Immature natural killer cell (primary cell): ENCODE measurements around the gene RAD52. TPM values are rescaled to one million over a fixed set of nuclear protein-coding genes. Genes with fewer than 3 reads are reported as not detected.
"Not testable (repeated sequence)": the region's sequence is repeated elsewhere in the genome, so short reads cannot be mapped to it uniquely, and the experiment has no call there.

Experiments
- DNase-seq, 3 donors: peaks; one replicate each; pipeline ENCODE4 v3.0.0; 2022; ENCODE audit warnings: mixed read lengths in 1 of 3
- H3K27ac Mint-ChIP-seq, 6 donors: one replicate each; pipeline ENCODE4 v1.8.0; 2020; ENCODE audit warnings: mixed read lengths in 6 of 6, mild to moderate bottlenecking in 5 of 6, inconsistent platforms in 4 of 6, moderate library complexity in 3 of 6
- H3K27me3 Mint-ChIP-seq, 3 donors: one replicate each; pipeline ENCODE4 v1.8.0; 2020 to 2021; ENCODE audit warnings: low read depth in 3 of 3, mild to moderate bottlenecking in 3 of 3, mixed read lengths in 3 of 3, moderate library complexity in 3 of 3, inconsistent platforms in 1 of 3
- H3K36me3 Mint-ChIP-seq, 3 donors: one replicate each; pipeline ENCODE4 v1.8.0; 2020; ENCODE audit warnings: mixed read lengths in 3 of 3, inconsistent platforms in 2 of 3, mild to moderate bottlenecking in 2 of 3
- H3K4me1 Mint-ChIP-seq, 2 donors: one replicate each; pipeline ENCODE4 v1.8.0; 2020; ENCODE audit warnings: inconsistent platforms in 2 of 2, mild to moderate bottlenecking in 2 of 2, mixed read lengths in 2 of 2, moderate library complexity in 1 of 2
- H3K4me3 Mint-ChIP-seq, 5 donors: one replicate each; pipeline ENCODE4 v1.8.0; 2020; ENCODE audit warnings: mild to moderate bottlenecking in 5 of 5, mixed read lengths in 5 of 5, inconsistent platforms in 3 of 5, moderate library complexity in 3 of 5
- H3K9me3 Mint-ChIP-seq, 6 donors: one replicate each; pipeline ENCODE4 v1.8.0; 2020; ENCODE audit warnings: mild to moderate bottlenecking in 6 of 6, mixed read lengths in 6 of 6, inconsistent platforms in 4 of 6, moderate library complexity in 3 of 6
- polyA plus RNA-seq, 3 donors: library from polyadenylated mRNA; unstranded; fragments of 300-500 nt; fragmentation: Illumina TruSeq; gene quantifications; one replicate each; pipeline ENCODE4 v1.2.3, GENCODE V29; 2021

RAD52 gene
- polyA plus RNA-seq, 3 donors from 2014 or later = 0.11 to 6.0 (median 4.9) TPM

DNA sequence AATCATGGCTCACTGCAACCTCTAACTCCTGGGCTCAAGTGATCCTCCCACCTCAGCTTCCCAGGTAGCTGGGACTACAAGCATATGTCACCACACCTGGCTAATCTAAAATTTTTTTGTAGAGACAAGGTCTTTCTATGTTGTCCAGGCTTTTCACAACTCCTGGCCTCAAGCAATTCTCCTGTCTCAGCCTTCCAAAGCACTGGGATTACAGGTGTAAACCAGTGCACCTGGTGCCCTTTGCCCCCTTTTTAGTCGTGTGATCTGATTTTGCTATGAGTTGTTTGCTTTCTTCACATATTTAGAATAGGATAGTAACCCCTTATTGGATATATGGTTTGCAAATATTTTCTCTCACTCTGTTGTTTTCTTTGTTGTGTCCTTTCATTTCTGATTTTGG lies 1.7 kb upstream of the RAD52 start:
- H3K27ac Mint-ChIP-seq = peak overlapping the region; percentile 3 to 93 (median 29)
- peak overlapping the region in 4 of 5 donors; percentile 5 to 57 (median 14) for H3K4me3 Mint-ChIP-seq
- no peaks in the 10 kb centered on the region for H3K9me3 Mint-ChIP-seq
- peaks cover 23 to 27% of the 10 kb centered on the region in 2 donors for H3K4me1 Mint-ChIP-seq
- H3K27me3 Mint-ChIP-seq = peaks cover 15 to 24% (median 24%) of the 10 kb centered on the region in 3 donors
- DNase-seq = no peak
- H3K36me3 Mint-ChIP-seq = no peaks in the 10 kb centered on the region

DNA sequence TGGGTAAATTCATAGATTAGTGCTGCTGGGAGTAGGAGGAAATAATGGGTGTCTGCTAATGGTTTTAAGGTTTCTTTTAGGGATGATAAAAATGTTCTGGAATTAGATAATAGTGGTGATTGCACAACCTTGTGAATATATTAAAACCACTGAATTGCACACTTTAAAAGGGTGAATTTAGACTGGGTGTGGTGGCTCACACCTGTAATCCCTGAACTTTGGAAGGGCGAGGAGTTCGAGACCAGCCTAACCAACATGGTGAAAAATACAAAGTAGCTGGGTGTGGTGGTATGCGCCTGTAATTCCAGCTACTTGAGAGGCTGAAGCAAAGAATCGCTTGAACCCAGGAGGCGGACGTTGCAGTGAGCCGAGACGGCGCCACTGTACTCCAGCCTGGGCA lies 1.3 kb downstream of the RAD52 start:
- peak overlapping the region; percentile 66 to 98 (median 97) for H3K4me3 Mint-ChIP-seq
- no peaks in the 10 kb centered on the region for H3K9me3 Mint-ChIP-seq
- peaks cover 32 to 41% of the 10 kb centered on the region in 2 donors for H3K4me1 Mint-ChIP-seq
- no peak for DNase-seq
- peaks cover 0 to 6% (median 4%) of the 10 kb centered on the region in 3 donors for H3K36me3 Mint-ChIP-seq
- H3K27ac Mint-ChIP-seq = peak overlapping the region; percentile 11 to 80 (median 70)
- H3K27me3 Mint-ChIP-seq = peaks cover 15 to 24% (median 24%) of the 10 kb centered on the region in 3 donors

DNA sequence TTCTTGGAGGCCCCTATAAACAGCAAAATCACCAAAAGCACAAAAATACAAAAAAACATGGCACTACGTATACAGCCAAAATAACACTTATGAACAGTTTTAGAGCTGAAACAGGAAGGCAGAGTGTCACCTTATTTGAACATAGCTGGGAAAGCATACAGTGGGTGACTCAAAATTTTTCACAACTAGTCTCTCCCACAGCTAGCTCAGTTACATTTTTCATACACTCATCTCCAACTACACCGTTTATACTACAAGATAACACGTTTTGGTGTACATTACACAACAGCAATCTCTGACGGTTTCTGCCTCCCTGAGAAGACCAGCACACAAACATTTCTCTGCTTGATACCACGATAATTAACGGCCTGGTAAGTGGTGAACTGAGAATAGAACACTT lies 2.9 kb downstream of the RAD52 start:
- peaks cover 32 to 41% of the 10 kb centered on the region in 2 donors for H3K4me1 Mint-ChIP-seq
- peaks cover 15 to 24% (median 24%) of the 10 kb centered on the region in 3 donors for H3K27me3 Mint-ChIP-seq
- H3K4me3 Mint-ChIP-seq = peak overlapping the region in 3 of 5 donors; percentile 3 to 18 (median 12)

DNA sequence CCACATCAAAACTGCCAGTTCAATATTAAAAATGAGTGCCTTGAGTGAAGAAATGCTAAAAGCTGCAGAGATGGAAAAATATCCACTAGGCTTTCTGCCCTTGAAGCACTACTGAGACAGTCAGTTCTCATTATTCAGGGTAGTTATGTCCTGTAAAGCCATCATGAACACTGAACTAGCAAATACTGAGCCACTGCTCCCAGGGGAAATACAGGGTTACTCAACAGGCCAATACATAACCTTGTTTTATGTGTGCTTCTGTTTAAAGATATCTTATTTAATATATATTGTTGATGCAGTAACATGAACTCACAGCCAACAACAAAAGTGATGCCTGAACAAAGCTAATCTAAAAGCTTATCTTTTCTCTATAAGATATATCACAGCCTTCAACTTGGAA lies 3.3 kb downstream of the RAD52 start:
- H3K27me3 Mint-ChIP-seq = peaks cover 15 to 22% (median 22%) of the 10 kb centered on the region in 3 donors
- no peak for DNase-seq
- H3K36me3 Mint-ChIP-seq = peaks cover 0 to 9% (median 6%) of the 10 kb centered on the region in 3 donors
- peak overlapping the region; percentile 1 to 71 (median 61) for H3K27ac Mint-ChIP-seq
- H3K4me3 Mint-ChIP-seq = peak overlapping the region in 2 of 5 donors; percentile 3 to 18
- no peaks in the 10 kb centered on the region for H3K9me3 Mint-ChIP-seq
- H3K4me1 Mint-ChIP-seq = peaks cover 32 to 41% of the 10 kb centered on the region in 2 donors

More for the DNA sequence above, 2.9 kb downstream of the RAD52 start:
- no peaks in the 10 kb centered on the region for H3K9me3 Mint-ChIP-seq
- H3K27ac Mint-ChIP-seq = peak overlapping the region in 5 of 6 donors; percentile 28 to 71 (median 59)
- H3K36me3 Mint-ChIP-seq = peaks cover 0 to 9% (median 6%) of the 10 kb centered on the region in 3 donors
- DNase-seq = no peak

DNA sequence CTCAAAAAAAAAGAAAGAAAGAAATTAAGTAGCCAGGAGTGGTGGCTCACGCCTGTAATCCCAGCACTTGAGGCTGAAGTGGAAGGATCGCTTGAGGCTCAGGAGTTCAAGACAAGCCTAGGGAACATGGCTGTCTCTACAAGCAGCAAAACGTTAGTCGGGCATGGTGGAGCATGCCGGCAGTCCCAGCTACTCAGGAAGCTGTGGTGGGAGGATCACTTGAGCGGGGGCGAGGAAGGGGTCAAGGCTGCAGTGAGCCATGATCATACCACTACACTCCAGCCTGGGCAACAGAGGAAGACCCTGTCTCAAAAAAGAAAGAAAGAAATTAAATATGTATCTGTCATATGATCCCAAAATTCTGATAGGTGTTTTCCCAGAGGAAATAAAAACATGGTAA lies 5.3 kb downstream of the RAD52 start:
- Mint-ChIP-seq H3K27ac (peak overlapping the region in 4 of 6 donors; percentile 37 to 55 (median 50)), H3K4me1 (peaks cover 29 to 35% of the 10 kb centered on the region in 2 donors), H3K36me3 (peaks cover 5 to 15% (median 15%) of the 10 kb centered on the region in 3 donors), H3K4me3 (no peak overlapping the region), H3K27me3 (peaks cover 5 to 6% (median 6%) of the 10 kb centered on the region in 3 donors), H3K9me3 (no peaks in the 10 kb centered on the region)
- DNase-seq = no peak

DNA sequence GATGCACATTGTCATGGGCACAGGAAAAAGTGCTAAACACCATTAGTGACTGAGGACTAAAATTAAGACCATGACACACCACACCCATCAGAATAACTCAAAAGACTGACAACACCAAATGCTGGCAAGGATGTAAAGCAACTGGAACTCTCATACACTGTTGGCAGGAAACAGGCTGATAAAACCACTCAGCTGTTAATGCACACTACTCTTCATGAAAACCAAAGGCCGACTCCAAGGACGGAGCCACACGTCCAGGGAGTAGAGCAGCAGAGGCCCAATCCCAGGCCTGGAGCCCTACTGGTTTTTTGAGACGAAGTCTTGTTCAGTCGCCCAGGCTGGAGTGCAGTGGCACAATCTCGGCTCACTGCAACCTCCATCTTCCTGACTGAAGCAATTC lies 6.4 kb downstream of the RAD52 start:
- H3K27me3 Mint-ChIP-seq = peaks cover 0 to 3% (median 0%) of the 10 kb centered on the region in 3 donors
- no peak overlapping the region for H3K4me3 Mint-ChIP-seq
- peaks cover 23 to 25% of the 10 kb centered on the region in 2 donors for H3K4me1 Mint-ChIP-seq
- peaks cover 9 to 21% (median 19%) of the 10 kb centered on the region in 3 donors for H3K36me3 Mint-ChIP-seq
- H3K27ac Mint-ChIP-seq = peak overlapping the region in 1 of 6 donors; percentile 48
- DNase-seq = no peak
- no peaks in the 10 kb centered on the region for H3K9me3 Mint-ChIP-seq

DNA sequence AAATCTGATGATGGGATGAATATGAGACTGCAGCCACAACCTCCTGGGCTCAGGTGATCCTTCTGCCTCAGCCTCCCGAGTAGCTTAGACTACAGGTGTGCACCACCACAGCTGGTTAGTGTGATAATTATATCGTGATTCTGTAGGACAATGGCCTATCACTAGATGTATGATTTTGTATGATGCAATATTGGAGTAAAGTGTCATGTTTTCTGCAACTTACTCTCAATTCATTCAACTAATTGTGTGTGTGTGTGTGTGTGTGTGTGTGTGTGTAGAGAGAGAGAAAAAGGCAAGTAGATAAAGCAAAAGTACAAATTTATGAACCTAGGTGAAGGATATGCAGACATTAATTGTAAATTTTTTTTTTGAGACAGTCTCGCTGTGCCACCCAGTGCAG lies 10.7 kb downstream of the RAD52 start:
- no peak for DNase-seq
- Mint-ChIP-seq H3K4me1 (peaks cover 0 to 4% of the 10 kb centered on the region in 2 donors), H3K9me3 (no peaks in the 10 kb centered on the region), H3K27me3 (peaks cover 0 to 3% (median 0%) of the 10 kb centered on the region in 3 donors), H3K4me3 (no peak overlapping the region), H3K27ac (peak overlapping the region in 1 of 6 donors; percentile 72), H3K36me3 (peaks cover 12 to 21% (median 17%) of the 10 kb centered on the region in 3 donors)

DNA sequence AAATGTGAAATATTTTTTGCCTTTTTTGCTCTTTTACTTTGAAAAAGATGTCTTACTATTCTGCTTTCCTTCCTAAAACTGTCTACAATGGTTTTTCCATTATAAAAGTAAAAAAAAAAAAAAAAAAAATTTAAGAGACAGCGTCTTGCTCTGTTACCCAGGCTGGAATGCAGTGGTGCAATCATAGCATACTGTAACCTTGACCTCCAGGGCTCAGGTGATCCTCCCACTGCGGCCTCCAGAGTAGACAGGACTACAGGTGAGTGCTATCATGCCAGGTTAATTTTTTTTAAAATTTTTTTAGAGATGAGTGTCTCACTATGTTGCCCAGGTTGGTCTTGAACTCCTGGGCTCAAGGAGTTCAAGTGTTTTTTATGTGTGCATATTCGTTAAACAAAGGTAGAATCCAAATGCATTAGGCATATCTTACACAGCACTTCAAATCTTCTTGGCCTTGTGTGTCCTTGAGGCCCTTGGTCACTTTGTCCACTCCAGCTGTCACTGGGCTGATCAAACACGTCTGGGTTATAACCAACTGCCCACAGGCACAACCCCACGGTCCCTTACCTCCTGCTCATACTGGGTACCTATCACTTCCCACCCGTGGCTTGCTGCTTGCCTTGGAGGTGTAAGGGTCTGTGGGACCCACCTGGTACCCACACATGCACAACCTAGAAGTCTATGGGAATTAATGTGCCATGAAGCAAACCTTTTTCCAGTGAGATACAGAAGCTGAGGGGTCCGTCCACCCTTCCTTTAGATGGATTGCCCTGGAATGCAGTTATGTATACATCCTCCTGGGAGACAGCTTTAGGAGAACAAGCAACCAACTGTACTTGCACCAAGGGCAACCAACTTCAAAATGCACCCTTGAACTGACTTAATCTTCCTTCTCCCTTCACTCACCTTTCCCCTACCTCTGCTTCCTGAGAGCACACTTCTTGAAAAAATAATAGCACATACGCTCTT lies 12.8 kb downstream of the RAD52 start:
- no peak for DNase-seq
- Mint-ChIP-seq H3K9me3 (no peaks in the 10 kb centered on the region), H3K4me3 (no peak overlapping the region), H3K27me3 (peaks cover 0 to 3% (median 1%) of the 10 kb centered on the region in 3 donors), H3K27ac (peak overlapping the region in 3 of 6 donors; percentile 6 to 23 (median 16)), H3K36me3 (peaks cover 16 to 28% (median 19%) of the 10 kb centered on the region in 3 donors), H3K4me1 (peaks cover 0 to 4% of the 10 kb centered on the region in 2 donors)

DNA sequence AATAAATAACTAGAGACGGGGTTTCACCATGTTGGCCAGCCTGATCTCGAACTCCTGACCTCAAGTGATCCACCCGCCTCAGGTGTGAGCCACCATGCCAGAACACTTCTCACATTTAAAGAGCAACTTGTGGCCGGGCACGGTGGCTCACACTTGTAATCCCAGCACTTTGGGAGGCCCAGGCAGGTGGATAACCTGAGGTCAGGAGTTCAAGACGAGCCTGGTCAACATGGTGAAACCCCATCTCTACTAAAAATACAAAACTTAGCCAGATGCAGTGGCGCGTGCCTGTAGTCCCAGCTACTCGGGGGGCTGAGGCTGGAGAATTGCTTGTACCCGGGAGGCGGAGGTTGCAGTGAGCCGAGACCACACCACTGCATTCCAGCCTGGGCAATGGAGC lies 13.6 kb downstream of the RAD52 start:
- not testable (repeated sequence) for H3K27ac Mint-ChIP-seq, H3K27me3 Mint-ChIP-seq, H3K4me3 Mint-ChIP-seq, H3K9me3 Mint-ChIP-seq, H3K4me1 Mint-ChIP-seq, DNase-seq
- peaks cover 14 to 33% (median 24%) of the 10 kb centered on the region in 3 donors for H3K36me3 Mint-ChIP-seq

DNA sequence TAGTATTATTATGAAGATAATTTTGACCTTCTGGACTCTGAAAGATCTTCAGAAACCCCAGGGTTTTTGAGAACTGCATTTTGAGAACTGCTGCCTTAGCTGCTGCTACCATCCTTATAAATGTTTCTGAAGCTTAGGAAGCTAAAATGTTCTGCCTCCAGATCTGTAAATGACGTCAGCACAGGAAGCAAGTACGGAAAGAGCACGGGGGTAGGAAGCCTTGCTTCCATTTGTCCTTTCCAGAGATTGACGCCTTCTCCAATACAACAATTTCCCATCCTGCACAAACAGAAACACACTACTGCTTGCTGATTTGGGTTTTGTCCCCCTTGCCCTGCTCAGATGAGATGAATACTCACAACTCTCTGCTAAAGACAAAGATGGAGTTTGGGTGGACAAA lies 17.9 kb downstream of the RAD52 start:
- DNase-seq = no peak
- Mint-ChIP-seq H3K4me1 (no peaks in the 10 kb centered on the region), H3K4me3 (no peak overlapping the region), H3K36me3 (peaks cover 12 to 33% (median 18%) of the 10 kb centered on the region in 3 donors), H3K9me3 (no peaks in the 10 kb centered on the region), H3K27me3 (peaks cover 0 to 1% (median 0%) of the 10 kb centered on the region in 3 donors), H3K27ac (peak overlapping the region in 2 of 6 donors; percentile 20 to 44)

DNA sequence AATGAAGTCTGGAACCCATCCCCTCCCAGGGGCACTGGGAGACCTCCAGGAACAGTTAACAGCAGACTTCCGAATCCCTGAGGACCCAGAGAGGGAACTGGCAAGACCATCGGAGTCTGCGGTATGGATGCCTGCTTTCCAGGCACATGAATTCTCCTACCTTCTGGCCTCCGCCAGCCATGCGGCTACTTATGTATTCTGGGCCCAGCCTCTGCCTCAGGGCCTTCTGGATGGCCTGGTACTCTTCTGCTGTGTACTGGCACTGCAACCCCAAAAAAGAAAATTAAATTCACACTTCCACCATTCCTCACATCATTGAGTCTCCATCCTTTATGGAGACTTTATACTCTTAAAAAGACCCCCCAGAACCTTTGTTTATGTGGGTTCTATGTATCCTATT lies 18.4 kb downstream of the RAD52 start:
- H3K36me3 Mint-ChIP-seq = peaks cover 14 to 36% (median 18%) of the 10 kb centered on the region in 3 donors
- peaks cover 0 to 1% (median 0%) of the 10 kb centered on the region in 3 donors for H3K27me3 Mint-ChIP-seq
- no peak for DNase-seq
- no peaks in the 10 kb centered on the region for H3K4me1 Mint-ChIP-seq
- H3K9me3 Mint-ChIP-seq = no peaks in the 10 kb centered on the region
- no peak overlapping the region for H3K27ac Mint-ChIP-seq
- no peak overlapping the region for H3K4me3 Mint-ChIP-seq

DNA sequence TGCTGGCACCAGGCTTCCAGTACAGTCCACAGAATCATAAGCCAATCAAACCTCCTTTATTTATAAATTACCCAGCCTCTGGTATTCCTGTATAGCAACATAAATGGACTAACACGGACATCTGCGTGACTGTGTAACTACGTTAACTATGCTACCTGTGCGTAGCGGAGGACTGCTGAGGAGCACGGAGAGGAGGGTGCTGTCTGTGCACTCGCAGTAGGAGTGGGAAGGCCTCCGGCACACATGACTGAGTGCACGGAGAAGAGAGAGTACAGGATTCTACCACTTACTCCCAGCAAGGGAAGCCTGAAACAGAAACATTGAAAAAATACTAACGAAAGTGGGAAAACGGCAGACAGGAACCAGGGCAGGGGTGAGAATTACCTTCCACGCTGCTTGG lies 22.9 kb downstream of the RAD52 start:
- no peak overlapping the region for H3K4me3 Mint-ChIP-seq
- H3K36me3 Mint-ChIP-seq = peaks cover 17 to 48% (median 21%) of the 10 kb centered on the region in 3 donors
- peak overlapping the region in 1 of 6 donors; percentile 49 for H3K27ac Mint-ChIP-seq

DNA sequence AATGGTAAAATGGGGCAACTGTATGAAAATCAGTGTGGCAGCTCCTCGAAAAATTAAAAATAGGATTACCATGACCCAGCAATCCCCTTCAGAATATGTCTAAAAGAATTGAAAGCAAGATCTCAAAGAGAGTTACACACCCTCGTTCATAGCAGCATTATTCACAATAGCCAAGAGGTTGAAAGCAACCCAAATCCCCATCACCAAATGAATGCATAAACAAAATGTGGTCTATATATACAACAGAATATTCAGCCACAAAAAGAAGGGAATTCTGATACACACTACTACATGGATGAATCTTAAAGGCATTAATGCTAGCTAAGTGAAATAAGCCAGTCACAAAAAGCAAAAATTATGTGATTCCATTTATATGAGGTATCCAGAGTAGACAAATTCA lies 27.2 kb downstream of the RAD52 start:
- peak overlapping the region in 3 of 6 donors; percentile 10 to 32 (median 10) for H3K27ac Mint-ChIP-seq
- peaks cover 21 to 41% (median 25%) of the 10 kb centered on the region in 3 donors for H3K36me3 Mint-ChIP-seq
- peaks cover 0 to 4% (median 3%) of the 10 kb centered on the region in 3 donors for H3K27me3 Mint-ChIP-seq
- no peaks in the 10 kb centered on the region for H3K9me3 Mint-ChIP-seq
- H3K4me3 Mint-ChIP-seq = no peak overlapping the region
- DNase-seq = no peak
- no peaks in the 10 kb centered on the region for H3K4me1 Mint-ChIP-seq

More for the DNA sequence above, 22.9 kb downstream of the RAD52 start:
- Mint-ChIP-seq H3K4me1 (no peaks in the 10 kb centered on the region), H3K27me3 (peaks cover 0 to 4% (median 2%) of the 10 kb centered on the region in 3 donors), H3K9me3 (no peaks in the 10 kb centered on the region)
- DNase-seq = no peak

DNA sequence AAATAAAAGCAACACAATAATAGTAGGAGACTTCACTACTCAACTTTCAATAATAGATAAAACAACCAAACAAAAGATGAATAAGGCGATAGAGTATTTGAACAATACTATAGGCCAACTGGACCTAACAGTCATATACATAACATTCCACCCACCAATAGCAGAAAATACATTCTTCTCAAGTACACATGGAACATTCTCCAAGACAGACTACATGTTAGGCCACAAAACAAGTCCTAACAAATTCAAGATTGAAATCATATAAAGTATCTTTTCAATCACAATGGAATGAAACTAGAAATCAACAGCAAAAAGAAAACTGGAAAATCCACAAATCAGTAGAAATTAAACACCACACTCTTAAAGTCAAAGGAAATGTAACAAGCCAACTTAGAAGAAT lies 28.8 kb downstream of the RAD52 start:
- peaks cover 7 to 16% of the 10 kb centered on the region in 2 donors for H3K4me1 Mint-ChIP-seq
- no peak for DNase-seq
- H3K36me3 Mint-ChIP-seq = peaks cover 22 to 41% (median 25%) of the 10 kb centered on the region in 3 donors
- no peaks in the 10 kb centered on the region for H3K9me3 Mint-ChIP-seq
- no peak overlapping the region for H3K4me3 Mint-ChIP-seq
- H3K27me3 Mint-ChIP-seq = peaks cover 0 to 4% (median 3%) of the 10 kb centered on the region in 3 donors
- peak overlapping the region in 2 of 6 donors; percentile 7 to 9 for H3K27ac Mint-ChIP-seq
